ENCODE measurements around the gene STARD10. TPM values are rescaled to one million over a fixed set of nuclear protein-coding genes. Genes with fewer than 3 reads are reported as not detected.

Gene STARD10
- total and polyA plus RNA-seq, 2 of the 8 experiments (the other 6 are each of a cell fraction or from before 2014, with no cell fraction given), result 23.7 to 35.7 TPM

GRCh38 chr11:72754544-72755155, 39.2 kb downstream of the STARD10 start:
- Histone ChIP-seq H3K9me3 (ENCODE audit: insufficient read depth in 2 of 2, low read depth in 1 of 2, low read length in 1 of 2) (no peaks in the 10 kb centered on the region), H3K79me2 (ENCODE audit: control insufficient read depth in 1 of 2, insufficient read depth in 2 of 2, low read length in 2 of 2) (peaks cover 0 to 18% of the 10 kb centered on the region in 2 experiments; a peak in 2 of 4 replicates), H3K27me3 (replicated peaks in 1 of 4; ENCODE audit: control insufficient read depth in 3 of 4, extremely low read depth in 1 of 4, insufficient read depth in 3 of 4, low read length in 3 of 4) (peaks cover 0 to 10% (median 5%) of the 10 kb centered on the region in 4 experiments; a peak in 3 of 7 replicates), H3K4ac (replicated peaks; ENCODE audit: insufficient read length, low read depth, low read length) (no peak overlapping the region), H3K18ac (ENCODE audit: extremely low read depth, low read length) (no peak overlapping the region; the same call in 1 of the 2 replicates), H4K20me1 (replicated peaks in 1 of 2; ENCODE audit: control insufficient read depth in 1 of 2, insufficient read depth in 2 of 2, low read length in 2 of 2) (peaks cover 0 to 2% of the 10 kb centered on the region in 2 experiments), H4K8ac (ENCODE audit: extremely low read depth, insufficient read depth, low read length) (no peak overlapping the region), H3K79me1 (ENCODE audit: low read depth, low read length) (peaks cover 6% of the 10 kb centered on the region; the same call in 1 of the 2 replicates), H3K4me2 (ENCODE audit: insufficient read depth in 1 of 2, low read depth in 2 of 2, low read length in 2 of 2) (peak overlapping the region; percentile 35 to 40), H4K91ac (replicated peaks; ENCODE audit: insufficient read length, low read length) (peak overlapping the region; percentile 29), H3K56ac (replicated peaks; ENCODE audit: insufficient read length, low read depth, low read length) (no peak overlapping the region), H3K23ac (ENCODE audit: insufficient read length) (no peak overlapping the region), H2BK12ac (ENCODE audit: low read depth, low read length) (peak overlapping the region; percentile 30; the same call in 1 of the 2 replicates), H3K27ac (ENCODE audit: low read depth, low read length) (no peak overlapping the region), H3K9ac (replicated peaks in 1 of 4; ENCODE audit: extremely low read depth in 1 of 4, low read depth in 3 of 4, low read length in 3 of 4) (no peak overlapping the region), H4K5ac (ENCODE audit: insufficient read length, low read depth, low read length) (no peak overlapping the region), H2BK120ac (replicated peaks; ENCODE audit: low read depth, low read length) (no peak overlapping the region), H2AK5ac (ENCODE audit: low read depth, low read length) (no peak overlapping the region; the same call in 1 of the 2 replicates), H3K23me2 (ENCODE audit: low read depth, low read length) (peaks cover 16% of the 10 kb centered on the region; the same call in 1 of the 2 replicates), H2AFZ (ENCODE audit: low read length) (no peak overlapping the region), H2BK5ac (ENCODE audit: low read depth, low read length) (0 out of 2 replicates have a peak overlapping the region, but pooled peaks have one; percentile 16), H2BK15ac (ENCODE audit: low read length) (no peak overlapping the region), H3K4me1 (replicated peaks in 1 of 4; ENCODE audit: control insufficient read depth in 3 of 4, insufficient read depth in 4 of 4, low read length in 3 of 4) (peaks cover 0 to 18% (median 12%) of the 10 kb centered on the region in 4 experiments; a peak in 6 of 7 replicates), H3K36me3 (ENCODE audit: control insufficient read depth in 2 of 4, insufficient read depth in 4 of 4, low read length in 3 of 4) (no peaks in the 10 kb centered on the region), H2BK20ac (ENCODE audit: low read length) (no peak overlapping the region), H3K14ac (ENCODE audit: insufficient read length) (no peak overlapping the region), H3K4me3 (ENCODE audit: extremely low read depth in 1 of 4, insufficient read depth in 2 of 4, low read depth in 3 of 4, low read length in 4 of 4) (peak overlapping the region in 1 of 4 experiments; percentile 22; a peak in 1 of 8 replicates)
- CTCF ChIA-PET (ENCODE audit: partially characterized antibody), result interaction anchor here (0.6 to 0.8 kb wide), 3 partner anchors 10 to 44 kb away, joined by 3 read pairs; no protein-coding TSS in a partner anchor
- POLR2A ChIA-PET (ENCODE audit: partially characterized antibody), result interaction anchor here (1.2 kb wide), 1 partner anchor 25 kb away, joined by 4 read pairs; no protein-coding TSS in a partner anchor
- no peak for FAIRE-seq
- WGBS, 2 experiments (ENCODE audit: extremely low coverage in 1 of 2, insufficient coverage in 1 of 2, insufficient read length in 1 of 2, insufficient replicate concordance in 2 of 2, low coverage in 1 of 2, low lambda C conversion rate in 2 of 2, missing lambda C conversion rate in 1 of 2), result 52% methylated on average over 45 of the region's 48 CpGs; no CpG with 5 or more reads in 1 of the 2 experiments
- DNase-seq (ENCODE audit: low read depth in 1 of 2, low spot score in 2 of 2), result peak in 1 of 2 experiments; percentile 66
- TF ChIP-seq ATF3 (IDR thresholded peaks at IDR 0.05; ENCODE audit: insufficient read depth, low read depth, low read length), result no peak
- no peak for TF ChIP-seq NANOG (IDR thresholded peaks at IDR 0.05; ENCODE audit: insufficient read depth, low read depth, low read length, poor library complexity, severe bottlenecking)
- TF ChIP-seq KDM5A (IDR thresholded peaks at IDR 0.05; ENCODE audit: low read length), result no peak
- peak; percentile 74 for TF ChIP-seq MAX (IDR thresholded peaks at IDR 0.05)
- no peak for TF ChIP-seq CHD1 (IDR thresholded peaks at IDR 0.05; ENCODE audit: low read depth, low read length)
- no peak for TF ChIP-seq CTBP2 (IDR thresholded peaks at IDR 0.05; ENCODE audit: borderline replicate concordance, insufficient read depth, insufficient read length, low read length)
- no peak for TF ChIP-seq SP2 (IDR thresholded peaks at IDR 0.05; ENCODE audit: low read length)
- no peak for TF ChIP-seq KDM4A (IDR thresholded peaks at IDR 0.05; ENCODE audit: low read depth, low read length, severe bottlenecking)
- no peak for TF ChIP-seq FOSL1 (IDR thresholded peaks at IDR 0.05; ENCODE audit: insufficient read depth, low read depth, low read length)
- TF ChIP-seq SIX5 (IDR thresholded peaks at IDR 0.05; ENCODE audit: low read depth, low read length), result no peak
- TF ChIP-seq CREB1 (IDR thresholded peaks at IDR 0.05), result peak; percentile 9; the same call in 1 of the 2 replicates

Measured in H1 (cell line).